Natural killer cell (primary cell): ENCODE results near the gene TMEM179B. TPM values are rescaled to one million over a fixed set of nuclear protein-coding genes. Genes with fewer than 3 reads are reported as not detected.

Source experiments
- ATAC-seq, 3 donors: fragments of 150-1000 bp in 2 of 3; fragments of 200-7000 bp in 1 of 3; cut with Tn5 transposase; 1 replicate in 1 of 3; 2 replicates in 2 of 3; pipeline ENCODE4 v1.10.0; 2021; ENCODE audit warnings: mild to moderate bottlenecking in 2 of 3, moderate library complexity in 2 of 3
- DNase-seq, 2 donors: peaks; one replicate each; pipeline versions ENCODE4 v3.0.0 to v3.0.0-alpha.2; 2013 to 2021; ENCODE audit warnings: mixed read lengths in 1 of 2
- H3K27ac ChIP-seq: one replicate; pipeline ENCODE4 v1.5.1; 2013; ENCODE audit warnings: mild to moderate bottlenecking, low read length
- H3K27me3 ChIP-seq: one replicate; pipeline ENCODE4 v1.6.1; 2013; ENCODE audit warnings: low read length; ENCODE audit not compliant: control insufficient read depth, insufficient read depth
- H3K36me3 ChIP-seq: one replicate; pipeline ENCODE4 v1.6.1; 2013; ENCODE audit warnings: low read length; ENCODE audit not compliant: control insufficient read depth, insufficient read depth
- H3K4me1 ChIP-seq: one replicate; pipeline ENCODE4 v1.6.1; 2013; ENCODE audit warnings: low read length; ENCODE audit not compliant: control insufficient read depth, insufficient read depth
- H3K4me3 ChIP-seq: one replicate; pipeline ENCODE4 v1.5.1; 2013; ENCODE audit warnings: low read length
- H3K9me3 ChIP-seq: one replicate; pipeline ENCODE4 v1.6.1; 2013; ENCODE audit warnings: low read length; ENCODE audit not compliant: control insufficient read depth, insufficient read depth
- H3K27ac Mint-ChIP-seq, 2 donors: one replicate each; pipeline ENCODE4 v1.8.0; 2022; ENCODE audit warnings: mild to moderate bottlenecking in 2 of 2, mixed read lengths in 2 of 2, moderate library complexity in 1 of 2
- H3K27me3 Mint-ChIP-seq, 2 donors: one replicate each; pipeline ENCODE4 v1.8.0; 2022; ENCODE audit warnings: low read depth in 2 of 2, mixed read lengths in 2 of 2
- H3K36me3 Mint-ChIP-seq: one replicate; pipeline ENCODE4 v1.8.0; 2022; ENCODE audit warnings: mixed read lengths
- H3K4me1 Mint-ChIP-seq, 2 donors: one replicate each; pipeline ENCODE4 v1.8.0; 2022; ENCODE audit warnings: mixed read lengths in 2 of 2
- H3K4me3 Mint-ChIP-seq: one replicate; pipeline ENCODE4 v1.8.0; 2022; ENCODE audit warnings: mild to moderate bottlenecking, moderate library complexity, mixed read lengths
- H3K9me3 Mint-ChIP-seq, 2 donors: one replicate each; pipeline ENCODE4 v1.8.0; 2022; ENCODE audit warnings: mixed read lengths in 2 of 2
- CTCF ChIP-seq: fragments of 200-600 bp; IDR thresholded peaks from one replicate; pipeline ENCODE4 v1.8.0; 2022; ENCODE audit warnings: antibody characterized with exemption
- WGBS: methylation state at CpG from one replicate; pipeline ENCODE4 v1.1.7; 2013; ENCODE audit warnings: missing lambda C conversion rate; ENCODE audit not compliant: insufficient coverage; 5-methylcytosine and 5-hydroxymethylcytosine counted together
- intact Hi-C: fragments of 100-400 bp; cut with micrococcal nuclease; formaldehyde crosslinking; loops from one replicate; pipeline ENCODE4 v1.14.2; 2022
- total RNA-seq, 4 donors: library from RNA; stranded (reverse); fragments of 120-200 nt in 1 of 4; gene quantifications; one replicate each; pipeline versions ENCODE4 v1.2.3 to v1.2.4, GENCODE V29; 2013 to 2022

The TMEM179B gene
- total RNA-seq, 3 donors from 2014 or later (not counting 1 experiment from before 2014, with no cell fraction given), result 33.7 to 41.1 (median 36.3) TPM

GRCh38 chr11:62804310-62805075 is 17.3 kb downstream of the TMEM179B start:
- H3K4me1 Mint-ChIP-seq, result peaks cover 20 to 45% of the 10 kb centered on the region in 2 donors
- Histone ChIP-seq H3K27ac (peak overlapping the region; percentile 76), H3K4me3 (peak overlapping the region; percentile 88), H3K36me3 (peaks cover 44% of the 10 kb centered on the region), H3K9me3 (no peaks in the 10 kb centered on the region), H3K27me3 (no peaks in the 10 kb centered on the region), H3K4me1 (peaks cover 25% of the 10 kb centered on the region)
- peak overlapping the region; percentile 96 for H3K4me3 Mint-ChIP-seq
- peak overlapping the region; percentile 94 to 99 for H3K27ac Mint-ChIP-seq
- no peak for DNase-seq
- H3K36me3 Mint-ChIP-seq, result no peaks in the 10 kb centered on the region
- no peaks in the 10 kb centered on the region for H3K27me3 Mint-ChIP-seq
- H3K9me3 Mint-ChIP-seq, result no peaks in the 10 kb centered on the region
- intact Hi-C loops, result loop anchor here (1.0 to 2.0 kb wide), 3 partner anchors 12 to 34 kb away; partner anchors contain the start of genes STX5, TEX54, TMEM223 and WDR74
- WGBS, result 8% methylated on average over 11 of the region's 14 CpGs
- peak; percentile 11 to 18 (median 13) for ATAC-seq
- no peak for TF ChIP-seq CTCF

- Mint-ChIP-seq H3K4me3 (peak within 1 kb of the TSS; percentile 96), H3K27ac (peak within 1 kb of the TSS; percentile 94 to 99), H3K9me3 (no peaks in the 10 kb centered on the region), H3K36me3 (no peaks in the 10 kb centered on the region), H3K4me1 (peaks cover 20 to 41% of the 10 kb centered on the region in 2 donors), H3K27me3 (no peaks in the 10 kb centered on the region)
- DNase-seq (peak; percentile 98 to 99), ATAC-seq (peak; percentile 86 to 95 (median 86))
- peaks cover 36% of the 10 kb centered on the region for H3K36me3 ChIP-seq
- peak within 1 kb of the TSS; percentile 78 for H3K27ac ChIP-seq
- intact Hi-C loops, result loop anchor here (1.0 to 2.0 kb wide), 3 partner anchors 13 to 34 kb away; partner anchors contain the start of genes STX5, TEX54, TMEM223 and WDR74
- no peaks in the 10 kb centered on the region for H3K9me3 ChIP-seq
- H3K4me1 ChIP-seq, result peaks cover 25% of the 10 kb centered on the region
- H3K27me3 ChIP-seq, result no peaks in the 10 kb centered on the region
- under 1% methylated on average over 77 of the region's 77 CpGs for WGBS
- TF ChIP-seq CTCF, result peak; percentile 25
- H3K4me3 ChIP-seq, result peak within 1 kb of the TSS; percentile 88
Observed at GRCh38 chr11:62805076-62805892, 18.1 kb downstream of the TMEM179B start, which contains the start of gene NXF1. Gene NXF1, minus strand, starts transcription at chr11:62805440. Its CDS starts 84 bp downstream, at chr11:62805356.

GRCh38 chr11:62805961-62806441 is 18.8 kb downstream of the TMEM179B start:
- peaks cover 25% of the 10 kb centered on the region for H3K4me1 ChIP-seq
- Mint-ChIP-seq H3K36me3 (no peaks in the 10 kb centered on the region), H3K4me3 (peak overlapping the region; percentile 96), H3K27ac (peak overlapping the region; percentile 94 to 99), H3K9me3 (no peaks in the 10 kb centered on the region), H3K4me1 (peaks cover 20 to 43% of the 10 kb centered on the region in 2 donors), H3K27me3 (no peaks in the 10 kb centered on the region)
- no peaks in the 10 kb centered on the region for H3K27me3 ChIP-seq
- H3K27ac ChIP-seq, result peak overlapping the region; percentile 78
- peak overlapping the region; percentile 88 for H3K4me3 ChIP-seq
- H3K36me3 ChIP-seq, result peaks cover 29% of the 10 kb centered on the region
- no peaks in the 10 kb centered on the region for H3K9me3 ChIP-seq
- 34% methylated on average over 11 of the region's 12 CpGs for WGBS
- intact Hi-C loops, result loop anchor here (1.0 to 2.0 kb wide), 3 partner anchors 14 to 33 kb away; partner anchors contain the start of genes STX5, TEX54, TMEM223 and WDR74
- no peak for TF ChIP-seq CTCF
- peak in 2 of 3 donors; percentile 9 to 11 for ATAC-seq
- peak in 1 of 2 donors; percentile 63 for DNase-seq
